ENCODE measurements around the gene DCUN1D2.

GRCh38 chr13:113500530-113501265 is 10.2 kb upstream of the DCUN1D2 start:
- TF ChIP-seq POLR2A (IDR thresholded peaks at IDR 0.05; ENCODE audit: low read depth) = no peak
- TF ChIP-seq CTCF (IDR thresholded peaks at IDR 0.05) = no peak
- TF ChIP-seq EP300 (IDR thresholded peaks at IDR 0.05) = no peak
- TF ChIP-seq POLR2AphosphoS5 (IDR thresholded peaks at IDR 0.05) = no peak

Measured in esophagus muscularis mucosa (tissue), 4 donors.